ENCODE results near the gene ITGA4.

ITGA4 gene

DNA sequence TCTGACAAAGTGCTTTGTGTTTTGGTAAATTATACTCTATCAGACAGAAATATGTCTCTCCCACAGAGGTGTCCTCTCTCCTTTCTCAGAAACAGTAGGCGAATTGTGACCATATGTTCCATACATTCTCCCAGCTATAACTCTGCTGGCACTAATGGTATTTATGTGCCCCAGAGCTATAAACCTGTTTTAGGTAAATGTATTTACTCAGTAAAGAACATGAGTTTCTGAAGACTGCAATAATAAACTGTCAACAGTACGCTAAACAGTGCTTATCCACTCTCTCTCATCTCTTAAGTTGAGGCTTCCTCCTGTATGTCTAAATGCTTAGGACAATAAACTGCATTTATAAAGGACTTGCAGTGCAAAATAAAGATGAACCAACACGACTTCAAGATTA is 58.5 kb downstream of the ITGA4 start:
- Histone ChIP-seq H3K36me3 (ENCODE audit: insufficient read depth, low read length) (peaks cover 93% of the 10 kb centered on the region), H3K79me2 (ENCODE audit: insufficient read depth, low read length) (no peaks in the 10 kb centered on the region)

DNA sequence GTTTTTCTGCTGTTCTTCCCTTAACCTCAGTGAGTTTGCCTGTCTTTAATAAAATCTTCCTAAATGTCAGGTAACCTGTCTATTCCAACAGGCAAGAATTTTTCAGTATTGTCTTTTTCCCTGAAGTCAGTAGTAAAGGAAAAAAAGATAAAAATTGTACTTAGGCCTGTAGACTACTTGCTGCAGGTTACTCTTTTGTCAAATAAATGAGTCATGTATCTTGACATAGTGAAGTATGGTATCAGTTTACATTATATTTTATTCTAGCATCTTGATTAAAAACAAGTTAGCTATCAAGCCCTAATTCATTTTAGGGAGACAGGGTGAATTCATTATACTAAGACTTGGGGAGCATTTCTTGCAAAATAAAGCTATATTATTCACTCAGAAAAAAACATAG is 59.8 kb downstream of the ITGA4 start:
- no peak overlapping the region for H3K4me3 ChIP-seq (ENCODE audit: low read length, poor library complexity, severe bottlenecking)
- peaks cover 88% of the 10 kb centered on the region for H3K36me3 ChIP-seq (ENCODE audit: insufficient read depth, low read length)
- no peak overlapping the region for H3K4me2 ChIP-seq (ENCODE audit: low read depth, low read length, poor library complexity, severe bottlenecking)
- H3K9me2 ChIP-seq (replicated peaks; ENCODE audit: low read depth, low read length) = no peaks in the 10 kb centered on the region
- H3F3A ChIP-seq (ENCODE audit: low read depth) = peaks cover 16% of the 10 kb centered on the region; the same call in 1 of the 2 replicates
- TF ChIP-seq CTCF (conservative IDR thresholded peaks at IDR 0.05; ENCODE audit: low read length) (no peak), EZH2phosphoT487 (IDR thresholded peaks at IDR 0.05; ENCODE audit: borderline replicate concordance) (no peak)
- H2AFZ ChIP-seq (ENCODE audit: low read length) = no peak overlapping the region
- H3K9me3 ChIP-seq (ENCODE audit: insufficient read depth, low read depth, low read length) = no peaks in the 10 kb centered on the region
- no peaks in the 10 kb centered on the region for H3K27me3 ChIP-seq (ENCODE audit: insufficient read depth, low read length, poor library complexity, severe bottlenecking)
- H3K4me1 ChIP-seq (ENCODE audit: insufficient read depth, low read length, poor library complexity, severe bottlenecking) = peaks cover 20% of the 10 kb centered on the region
- no peak overlapping the region for H3K9ac ChIP-seq (ENCODE audit: low read depth, low read length, poor library complexity, severe bottlenecking)
- no peaks in the 10 kb centered on the region for H3K79me2 ChIP-seq (ENCODE audit: insufficient read depth, low read length)
- H4K20me1 ChIP-seq (ENCODE audit: insufficient read depth, low read length, poor library complexity, severe bottlenecking) = peaks cover 37% of the 10 kb centered on the region

More for the DNA sequence above, 58.5 kb downstream of the ITGA4 start:
- peaks cover 20% of the 10 kb centered on the region for H3K4me1 ChIP-seq (ENCODE audit: insufficient read depth, low read length, poor library complexity, severe bottlenecking)
- H3K27me3 ChIP-seq (ENCODE audit: insufficient read depth, low read length, poor library complexity, severe bottlenecking) = no peaks in the 10 kb centered on the region
- peaks cover 22% of the 10 kb centered on the region; the same call in 1 of the 2 replicates for H3F3A ChIP-seq (ENCODE audit: low read depth)
- no peak overlapping the region for H3K9ac ChIP-seq (ENCODE audit: low read depth, low read length, poor library complexity, severe bottlenecking)
- H3K9me2 ChIP-seq (replicated peaks; ENCODE audit: low read depth, low read length) = no peaks in the 10 kb centered on the region
- no peak overlapping the region for H3K4me2 ChIP-seq (ENCODE audit: low read depth, low read length, poor library complexity, severe bottlenecking)
- TF ChIP-seq EZH2phosphoT487 (IDR thresholded peaks at IDR 0.05; ENCODE audit: borderline replicate concordance) (no peak), CTCF (conservative IDR thresholded peaks at IDR 0.05; ENCODE audit: low read length) (no peak)
- H3K9me3 ChIP-seq (ENCODE audit: insufficient read depth, low read depth, low read length) = no peaks in the 10 kb centered on the region
- H4K20me1 ChIP-seq (ENCODE audit: insufficient read depth, low read length, poor library complexity, severe bottlenecking) = peaks cover 40% of the 10 kb centered on the region
- no peak overlapping the region for H2AFZ ChIP-seq (ENCODE audit: low read length)
- H3K4me3 ChIP-seq (ENCODE audit: low read length, poor library complexity, severe bottlenecking) = no peak overlapping the region

- peaks cover 88% of the 10 kb centered on the region for H3K36me3 ChIP-seq (ENCODE audit: insufficient read depth, low read length)
- peaks cover 20% of the 10 kb centered on the region for H3K4me1 ChIP-seq (ENCODE audit: insufficient read depth, low read length, poor library complexity, severe bottlenecking)
- H3K4me3 ChIP-seq (ENCODE audit: low read length, poor library complexity, severe bottlenecking) = no peak overlapping the region
- H4K20me1 ChIP-seq (ENCODE audit: insufficient read depth, low read length, poor library complexity, severe bottlenecking) = peaks cover 33% of the 10 kb centered on the region
- H3F3A ChIP-seq (ENCODE audit: low read depth) = peaks cover 21% of the 10 kb centered on the region; the same call in 1 of the 2 replicates
- TF ChIP-seq EZH2phosphoT487 (IDR thresholded peaks at IDR 0.05; ENCODE audit: borderline replicate concordance) (no peak), CTCF (conservative IDR thresholded peaks at IDR 0.05; ENCODE audit: low read length) (no peak)
- H3K27me3 ChIP-seq (ENCODE audit: insufficient read depth, low read length, poor library complexity, severe bottlenecking) = no peaks in the 10 kb centered on the region
- no peak overlapping the region for H2AFZ ChIP-seq (ENCODE audit: low read length)
- H3K79me2 ChIP-seq (ENCODE audit: insufficient read depth, low read length) = no peaks in the 10 kb centered on the region
- H3K4me2 ChIP-seq (ENCODE audit: low read depth, low read length, poor library complexity, severe bottlenecking) = no peak overlapping the region
- H3K9ac ChIP-seq (ENCODE audit: low read depth, low read length, poor library complexity, severe bottlenecking) = no peak overlapping the region
- no peaks in the 10 kb centered on the region for H3K9me2 ChIP-seq (replicated peaks; ENCODE audit: low read depth, low read length)
- H3K9me3 ChIP-seq (ENCODE audit: insufficient read depth, low read depth, low read length) = no peaks in the 10 kb centered on the region
Measured at GRCh38 chr2:181517685-181518301, 60.6 kb downstream of the ITGA4 start.
